GM18519 (cell line): ENCODE measurements around the gene LHFPL5.

Experiments
- ATAC-seq: cut with Tn5 transposase; IDR thresholded peaks from one replicate; pipeline ENCODE4 v1.9.1; 2021; ENCODE audit warnings: mild to moderate bottlenecking, moderate library complexity; ENCODE audit not compliant: unreplicated experiment, low FRiP score

LHFPL5 gene

GRCh38 chr6:35790683-35791082 lies 14.5 kb upstream of the LHFPL5 start:
- ATAC-seq: no peak

- ATAC-seq: no peak
Measured at GRCh38 chr6:35794536-35795452, 10.4 kb upstream of the LHFPL5 start.

- ATAC-seq: no peak
Measured at GRCh38 chr6:35795453-35796071, 9.6 kb upstream of the LHFPL5 start.

- no peak for ATAC-seq
Measured at GRCh38 chr6:35796236-35796635, 8.9 kb upstream of the LHFPL5 start.

- ATAC-seq: no peak
Measured at GRCh38 chr6:35797837-35798526, 7.2 kb upstream of the LHFPL5 start.

GRCh38 chr6:35798706-35799105 lies 6.4 kb upstream of the LHFPL5 start:
- no peak for ATAC-seq

- ATAC-seq: no peak
Measured at GRCh38 chr6:35801148-35801547, 4.0 kb upstream of the LHFPL5 start.

- ATAC-seq: no peak
Measured at GRCh38 chr6:35808688-35809087, 3.5 kb downstream of the LHFPL5 start.

GRCh38 chr6:35809809-35810208 lies 4.7 kb downstream of the LHFPL5 start:
- no peak for ATAC-seq

GRCh38 chr6:35810971-35811698 lies 6.0 kb downstream of the LHFPL5 start:
- no peak for ATAC-seq

GRCh38 chr6:35811699-35811995 lies 6.5 kb downstream of the LHFPL5 start:
- no peak for ATAC-seq

- ATAC-seq: no peak
Measured at GRCh38 chr6:35817515-35817914, 12.4 kb downstream of the LHFPL5 start.

- ATAC-seq: no peak
Measured at GRCh38 chr6:35823601-35824000, 18.4 kb downstream of the LHFPL5 start.

GRCh38 chr6:35824552-35825192 lies 19.5 kb downstream of the LHFPL5 start:
- ATAC-seq: no peak

GRCh38 chr6:35829306-35829705 lies 24.2 kb downstream of the LHFPL5 start:
- ATAC-seq: no peak

- ATAC-seq: no peak
Measured at GRCh38 chr6:35831257-35832007, 26.3 kb downstream of the LHFPL5 start.

- no peak for ATAC-seq
Measured at GRCh38 chr6:35833536-35833935, 28.4 kb downstream of the LHFPL5 start.

GRCh38 chr6:35839019-35839418 lies 33.9 kb downstream of the LHFPL5 start:
- no peak for ATAC-seq

- no peak for ATAC-seq
Measured at GRCh38 chr6:35842381-35842780, 37.2 kb downstream of the LHFPL5 start.

- ATAC-seq: no peak
Measured at GRCh38 chr6:35844290-35844689, 39.1 kb downstream of the LHFPL5 start.
